Brain microvascular endothelial cell (primary cell): ENCODE results near the gene CLCF1.

Experiments
- DNase-seq: peaks from one replicate; pipeline ENCODE4 v3.0.0-alpha.2; 2020
- H3K27ac ChIP-seq: fragments of 250-450 bp; sonication (Bioruptor Pico); 2 replicates; pipeline ENCODE4 v1.5.1; 2020; ENCODE audit warnings: mild to moderate bottlenecking, moderate library complexity
- H3K27me3 ChIP-seq: fragments of 250-450 bp; sonication (Bioruptor Pico); replicated peaks from 2 replicates; pipeline ENCODE4 v1.5.1; 2020; ENCODE audit warnings: mild to moderate bottlenecking
- H3K36me3 ChIP-seq: fragments of 250-450 bp; sonication (Bioruptor Pico); replicated peaks from 2 replicates; pipeline ENCODE4 v1.5.1; 2020; ENCODE audit warnings: mild to moderate bottlenecking
- H3K4me3 ChIP-seq: 2 replicates; pipeline ENCODE4 v1.5.1; 2011; ENCODE audit warnings: low read depth, mild to moderate bottlenecking, control low read depth, low read length, moderate library complexity
- in situ Hi-C: cut with HindIII; loops from 2 replicates; pipeline ENCODE4 v1.10.0; 2017; ENCODE audit warnings: low sequenced_read_pairs, low pct_ligation_motif_present
- TF ChIP-seq, protein P1 (sequence below): IDR thresholded peaks from 2 replicates; pipeline ENCODE4 v1.5.1; 2011; ENCODE audit warnings: low read depth, mild to moderate bottlenecking, moderate library complexity, low read length, control low read depth, inconsistent platforms; ENCODE audit errors: missing control alignments

CLCF1 gene

DNA sequence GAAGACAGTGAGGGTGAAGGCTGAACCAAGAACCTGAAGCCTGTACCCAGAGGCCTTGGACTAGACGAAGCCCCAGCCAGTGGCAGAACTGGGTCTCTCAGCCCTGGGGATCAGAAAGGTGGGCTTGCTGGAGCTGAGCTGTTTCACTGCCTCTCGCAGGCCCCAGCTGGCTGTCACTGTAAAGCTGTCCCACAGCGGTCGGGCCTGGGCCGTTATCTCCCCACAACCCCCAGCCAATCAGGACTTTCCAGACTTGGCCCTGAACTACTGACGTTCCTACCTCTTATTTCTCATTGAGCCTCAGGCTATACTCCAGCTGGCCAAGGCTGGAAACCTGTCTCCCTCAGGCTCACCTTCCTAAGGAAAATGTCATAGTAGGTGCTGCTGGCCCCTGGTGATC lies 24.1 kb upstream of the CLCF1 start:
- no peak overlapping the region for H3K27ac ChIP-seq
- H3K36me3 ChIP-seq, result peaks cover 31% of the 10 kb centered on the region
- TF ChIP-seq, protein P1, sequence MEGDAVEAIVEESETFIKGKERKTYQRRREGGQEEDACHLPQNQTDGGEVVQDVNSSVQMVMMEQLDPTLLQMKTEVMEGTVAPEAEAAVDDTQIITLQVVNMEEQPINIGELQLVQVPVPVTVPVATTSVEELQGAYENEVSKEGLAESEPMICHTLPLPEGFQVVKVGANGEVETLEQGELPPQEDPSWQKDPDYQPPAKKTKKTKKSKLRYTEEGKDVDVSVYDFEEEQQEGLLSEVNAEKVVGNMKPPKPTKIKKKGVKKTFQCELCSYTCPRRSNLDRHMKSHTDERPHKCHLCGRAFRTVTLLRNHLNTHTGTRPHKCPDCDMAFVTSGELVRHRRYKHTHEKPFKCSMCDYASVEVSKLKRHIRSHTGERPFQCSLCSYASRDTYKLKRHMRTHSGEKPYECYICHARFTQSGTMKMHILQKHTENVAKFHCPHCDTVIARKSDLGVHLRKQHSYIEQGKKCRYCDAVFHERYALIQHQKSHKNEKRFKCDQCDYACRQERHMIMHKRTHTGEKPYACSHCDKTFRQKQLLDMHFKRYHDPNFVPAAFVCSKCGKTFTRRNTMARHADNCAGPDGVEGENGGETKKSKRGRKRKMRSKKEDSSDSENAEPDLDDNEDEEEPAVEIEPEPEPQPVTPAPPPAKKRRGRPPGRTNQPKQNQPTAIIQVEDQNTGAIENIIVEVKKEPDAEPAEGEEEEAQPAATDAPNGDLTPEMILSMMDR, result no peak

DNA sequence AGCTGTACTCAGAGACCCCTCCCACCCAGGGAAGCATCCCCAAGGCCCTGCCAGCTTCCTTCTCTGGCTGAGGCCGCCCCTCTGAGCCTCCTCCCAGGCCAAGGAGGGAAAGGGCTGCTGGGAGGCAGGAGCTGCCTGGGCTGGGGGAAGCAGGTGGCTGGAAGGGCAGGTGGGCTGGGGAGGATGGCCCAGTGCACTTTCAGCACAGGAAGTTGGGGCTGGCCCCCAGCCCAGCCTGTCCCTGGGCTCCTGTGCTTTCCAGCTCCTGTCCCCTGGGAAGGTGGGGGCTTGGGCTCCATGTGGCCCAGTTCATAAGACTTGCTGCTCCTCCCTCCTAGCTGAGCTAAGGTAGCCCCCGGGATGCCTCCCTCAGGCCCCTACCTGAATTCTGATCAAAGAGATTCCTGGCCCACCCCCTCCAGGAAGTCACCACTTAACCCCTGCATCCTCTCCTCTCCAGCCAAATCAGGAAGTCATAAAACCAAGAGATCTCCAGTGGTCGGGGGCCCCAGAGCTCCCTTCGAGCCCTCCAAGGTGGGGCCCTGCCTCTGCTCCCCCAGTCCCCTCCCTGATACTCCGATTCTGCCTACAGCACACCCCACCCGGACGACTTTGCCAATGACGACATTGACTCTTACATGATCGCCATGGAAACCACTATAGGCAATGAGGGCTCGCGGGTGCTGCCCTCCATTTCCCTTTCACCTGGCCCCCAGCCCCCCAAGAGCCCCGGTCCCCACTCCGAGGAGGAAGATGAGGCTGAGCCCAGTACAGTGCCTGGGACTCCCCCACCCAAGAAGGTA lies 23.4 kb upstream of the CLCF1 start:
- no peak overlapping the region for H3K4me3 ChIP-seq
- DNase-seq, result no peak
- H3K27me3 ChIP-seq, result no peaks in the 10 kb centered on the region
- no peak overlapping the region for H3K27ac ChIP-seq
- TF ChIP-seq, protein P1, result no peak
- in situ Hi-C loops, result no loop called here
- H3K36me3 ChIP-seq, result peaks cover 31% of the 10 kb centered on the region

More for the DNA sequence above, 24.1 kb upstream of the CLCF1 start:
- in situ Hi-C loops, result no loop called here
- no peak overlapping the region for H3K4me3 ChIP-seq
- no peaks in the 10 kb centered on the region for H3K27me3 ChIP-seq
- no peak for DNase-seq

DNA sequence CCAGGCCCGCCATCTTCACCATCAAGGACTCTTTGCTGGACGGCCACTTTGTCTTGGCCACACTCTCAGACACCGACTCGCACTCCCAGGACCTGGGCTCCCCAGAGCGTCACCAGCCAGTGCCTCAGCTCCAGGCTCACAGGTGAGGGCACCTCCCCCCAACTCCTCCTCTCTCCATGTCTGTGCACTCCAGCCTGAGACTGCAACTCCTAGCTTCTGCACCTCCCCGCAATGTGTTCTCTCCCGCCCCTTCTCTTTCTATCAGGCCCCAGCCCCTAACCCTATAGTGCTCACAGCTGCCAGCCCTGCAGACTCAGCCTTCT lies 22.8 kb upstream of the CLCF1 start:
- no peak for DNase-seq
- in situ Hi-C loops, result no loop called here
- TF ChIP-seq, protein P1, result no peak
- Histone ChIP-seq H3K4me3 (no peak overlapping the region), H3K27me3 (no peaks in the 10 kb centered on the region), H3K36me3 (peaks cover 31% of the 10 kb centered on the region), H3K27ac (no peak overlapping the region)

DNA sequence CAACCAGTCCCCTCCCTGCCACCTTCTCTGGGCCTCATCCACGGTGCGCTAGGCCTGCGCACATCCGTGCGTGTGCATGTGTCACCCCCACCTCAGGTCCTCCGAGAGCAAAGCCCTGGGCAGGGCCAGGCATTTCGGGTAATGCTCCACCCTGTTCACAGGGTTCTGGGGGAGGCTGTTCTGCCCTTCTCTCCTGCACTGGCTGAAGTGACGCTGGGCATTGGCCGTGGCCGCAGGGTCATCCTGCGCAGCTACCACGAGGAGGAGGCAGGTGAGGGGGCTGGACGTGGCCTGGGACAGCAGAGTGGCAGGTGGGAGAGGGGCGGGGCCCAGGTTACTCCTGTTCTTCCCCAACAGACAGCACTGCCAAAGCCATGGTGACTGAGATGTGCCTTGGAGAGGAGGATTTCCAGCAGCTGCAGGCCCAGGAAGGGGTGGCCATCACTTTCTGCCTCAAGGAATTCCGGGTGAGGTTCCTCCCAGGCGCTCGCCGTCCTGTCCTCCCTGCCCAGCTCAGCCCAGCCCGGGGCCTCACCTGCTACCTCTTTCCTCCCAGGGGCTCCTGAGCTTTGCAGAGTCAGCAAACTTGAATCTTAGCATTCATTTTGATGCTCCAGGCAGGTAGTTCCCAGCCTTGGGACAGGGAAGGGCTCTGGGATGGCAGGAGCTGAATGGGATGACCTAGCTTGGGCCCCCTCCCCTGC lies 22.3 kb upstream of the CLCF1 start:
- TF ChIP-seq, protein P1, result no peak
- no peak for DNase-seq
- Histone ChIP-seq H3K27me3 (no peaks in the 10 kb centered on the region), H3K36me3 (peaks cover 31% of the 10 kb centered on the region), H3K4me3 (no peak overlapping the region), H3K27ac (no peak overlapping the region)
- in situ Hi-C loops, result no loop called here

DNA sequence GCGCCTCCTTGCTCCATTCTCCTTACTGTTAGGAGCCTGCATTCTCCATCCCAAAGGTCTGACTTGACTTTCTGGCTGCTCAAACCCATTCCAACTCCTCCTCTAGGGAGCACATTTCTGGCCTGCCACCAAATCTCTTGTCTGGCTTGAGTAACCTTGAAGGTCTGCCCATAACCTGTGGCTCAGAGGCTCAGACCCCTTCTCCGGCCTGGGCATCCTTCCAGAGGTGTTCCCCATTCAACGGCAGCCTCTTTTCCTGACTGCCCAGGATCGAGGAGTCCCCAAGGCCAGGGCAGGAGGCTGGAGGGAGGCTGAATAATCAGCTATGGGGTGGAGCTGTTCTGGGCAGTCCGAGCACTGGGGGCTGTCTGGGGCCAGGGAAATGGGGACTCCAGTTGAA lies 20.6 kb upstream of the CLCF1 start:
- H3K36me3 ChIP-seq, result peaks cover 19% of the 10 kb centered on the region
- in situ Hi-C loops, result no loop called here
- no peak overlapping the region for H3K27ac ChIP-seq
- H3K27me3 ChIP-seq, result no peaks in the 10 kb centered on the region
- DNase-seq, result no peak
- TF ChIP-seq, protein P1, result no peak
- H3K4me3 ChIP-seq, result no peak overlapping the region

DNA sequence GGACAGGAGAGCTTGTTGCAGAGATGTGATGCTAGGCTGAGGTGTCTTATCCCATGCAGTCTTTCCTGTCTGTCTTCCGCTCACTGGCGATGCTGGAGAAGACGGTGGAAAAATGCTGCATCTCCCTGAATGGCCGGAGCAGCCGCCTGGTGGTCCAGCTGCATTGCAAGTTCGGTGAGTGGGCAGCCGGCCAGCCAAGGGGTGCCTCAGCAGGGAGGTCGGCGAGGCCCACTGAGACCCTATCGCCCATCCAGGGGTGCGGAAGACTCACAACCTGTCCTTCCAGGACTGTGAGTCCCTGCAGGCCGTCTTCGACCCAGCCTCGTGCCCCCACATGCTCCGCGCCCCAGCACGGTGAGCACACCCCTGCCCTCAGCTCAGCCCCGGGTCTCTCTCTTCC lies 20.0 kb upstream of the CLCF1 start:
- Histone ChIP-seq H3K27ac (no peak overlapping the region), H3K4me3 (no peak overlapping the region), H3K27me3 (no peaks in the 10 kb centered on the region), H3K36me3 (peaks cover 14% of the 10 kb centered on the region)
- DNase-seq, result no peak
- TF ChIP-seq, protein P1, result no peak
- in situ Hi-C loops, result no loop called here
